NB4 (cell line): ENCODE results near the gene HLTF.

Source experiments
- CTCF ChIP-seq: IDR thresholded peaks from one replicate; pipeline ENCODE4 v1.5.1; 2012; ENCODE audit warnings: low read depth, low read length
- MAX ChIP-seq: IDR thresholded peaks from 2 replicates; pipeline ENCODE4 v1.6.1; 2011; ENCODE audit warnings: low read depth, low read length
- POLR2A ChIP-seq: IDR thresholded peaks from 2 replicates; pipeline ENCODE4 v1.6.1; 2011; ENCODE audit warnings: mild to moderate bottlenecking; ENCODE audit not compliant: insufficient read length; ENCODE audit errors: extremely low read depth

- TF ChIP-seq CTCF: no peak
- TF ChIP-seq MAX: no peak
- TF ChIP-seq POLR2A: no peak
Observed at GRCh38 chr3:149004622-149005021, 81.7 kb downstream of the HLTF start.
